HG03039 (cell line): ENCODE data around the gene POLR3A.

ENCODE experiments used
- ATAC-seq: cut with Tn5 transposase; IDR thresholded peaks from one replicate; pipeline ENCODE4 v1.9.1; 2021; ENCODE audit warnings: mild to moderate bottlenecking, moderate library complexity; ENCODE audit not compliant: unreplicated experiment

Gene POLR3A

DNA sequence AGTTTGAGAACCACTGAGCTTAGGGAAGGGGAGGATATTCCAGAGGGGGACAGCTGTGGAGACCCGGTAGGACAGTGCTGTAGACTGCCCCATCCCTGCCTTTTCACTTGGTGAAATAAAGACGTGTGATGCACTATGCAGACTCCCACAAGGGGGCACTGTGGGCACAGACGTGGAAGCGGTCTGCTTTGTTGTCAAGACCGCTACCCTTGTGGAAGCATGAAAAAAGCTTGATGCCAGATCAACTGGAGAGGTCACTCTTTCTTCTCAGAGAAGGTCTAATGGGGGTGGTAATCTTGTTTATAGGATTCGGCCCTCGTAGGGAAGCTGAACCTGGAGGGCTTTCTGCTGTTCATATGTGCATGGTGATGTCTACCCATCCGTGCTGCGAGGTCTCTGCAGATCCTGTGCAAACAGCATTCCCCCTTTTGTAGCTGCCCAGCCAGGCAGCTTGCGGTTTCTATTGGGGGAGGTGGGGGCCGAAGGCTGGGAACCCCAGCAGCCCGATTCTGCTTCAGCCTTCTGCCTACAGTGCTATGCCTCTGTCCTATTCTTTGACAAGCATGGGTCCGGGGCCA lies 18.1 kb upstream of the POLR3A start:
- ATAC-seq = peak; percentile 49

DNA sequence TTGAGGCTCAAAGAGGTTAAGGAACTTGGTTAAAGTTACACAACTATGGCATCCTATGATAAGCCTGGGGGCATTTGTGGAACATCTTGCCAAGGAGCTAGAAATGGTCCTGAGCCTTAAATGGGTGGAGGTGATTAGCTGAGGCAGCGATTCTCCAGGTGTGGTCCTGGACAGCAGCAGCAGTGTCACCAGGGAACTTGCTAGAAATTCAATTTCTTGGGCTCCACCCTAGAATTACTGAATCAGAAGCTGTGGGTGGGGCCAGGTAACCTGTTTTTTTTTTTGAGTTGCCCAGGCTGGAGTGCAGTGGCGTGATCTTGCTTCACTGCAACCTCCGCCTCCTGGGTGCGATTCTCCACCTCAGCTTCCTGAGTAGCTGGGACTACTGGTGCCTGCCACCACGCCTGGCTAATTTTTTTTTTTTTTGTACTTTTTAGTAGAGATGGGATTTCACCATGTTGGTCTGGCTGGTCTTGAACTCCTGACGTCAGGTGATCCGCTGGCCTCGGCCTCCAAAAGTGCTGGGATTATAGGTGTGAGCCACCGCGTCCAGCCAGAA lies 17.5 kb upstream of the POLR3A start:
- ATAC-seq = no peak

DNA sequence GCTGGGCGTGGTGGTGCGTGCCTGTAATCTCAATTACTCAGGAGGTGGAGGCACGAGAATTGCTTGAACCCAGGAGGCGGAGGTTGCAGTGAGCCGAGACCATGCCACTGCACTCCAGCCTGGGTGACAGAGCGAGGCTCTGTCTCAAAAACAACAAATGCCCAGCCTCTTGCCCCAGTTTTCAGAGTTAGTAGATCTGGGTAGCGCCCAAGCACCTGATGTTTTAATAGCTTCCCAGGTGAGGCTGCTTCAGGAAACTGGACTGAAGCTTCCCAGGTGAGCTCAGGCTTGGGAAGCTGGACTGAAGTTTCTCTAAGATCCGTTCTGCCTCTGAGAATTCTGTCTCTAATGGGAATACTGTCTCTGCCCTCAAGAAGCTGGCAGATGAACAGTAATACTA lies 16.5 kb upstream of the POLR3A start:
- no peak for ATAC-seq

DNA sequence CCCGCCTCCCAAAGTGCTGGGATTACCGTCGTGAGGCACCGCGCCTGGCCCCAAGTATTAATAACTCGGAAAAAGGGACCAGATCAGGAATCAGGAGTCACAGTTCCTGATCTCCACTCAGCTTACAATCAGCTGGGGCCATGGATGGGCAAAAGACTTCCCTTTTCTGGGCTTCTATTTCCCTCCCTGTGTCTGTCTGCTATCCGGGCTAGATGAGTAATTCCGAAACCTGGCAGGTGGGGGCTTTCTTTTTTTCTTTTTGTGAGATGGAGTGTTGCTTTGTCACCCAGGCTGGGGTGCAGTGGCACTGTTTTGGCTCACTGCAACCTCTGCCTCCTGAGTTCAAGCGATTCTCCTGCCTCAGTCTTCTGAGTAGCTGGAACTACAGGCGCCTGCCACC lies 15.9 kb upstream of the POLR3A start:
- ATAC-seq = peak; percentile 59

DNA sequence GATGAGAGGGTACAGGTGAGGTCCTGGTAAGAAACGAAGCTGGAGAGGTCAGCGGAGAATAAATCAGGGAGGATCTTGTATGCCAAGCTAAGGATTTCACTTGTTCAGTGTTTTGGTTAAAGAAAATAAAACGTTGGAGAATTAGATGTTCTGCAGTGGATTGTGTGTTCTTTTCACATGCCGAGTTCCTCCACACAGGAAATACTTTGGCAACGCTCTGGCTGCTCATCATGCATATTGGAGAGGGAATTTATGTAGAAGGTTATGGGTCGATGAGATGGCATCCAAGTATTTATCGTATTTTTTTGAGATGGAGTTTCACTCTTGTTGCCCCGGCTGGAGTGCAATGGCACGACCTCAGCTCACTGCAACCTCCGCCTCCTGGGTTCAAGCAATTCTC lies 15.4 kb upstream of the POLR3A start:
- no peak for ATAC-seq

DNA sequence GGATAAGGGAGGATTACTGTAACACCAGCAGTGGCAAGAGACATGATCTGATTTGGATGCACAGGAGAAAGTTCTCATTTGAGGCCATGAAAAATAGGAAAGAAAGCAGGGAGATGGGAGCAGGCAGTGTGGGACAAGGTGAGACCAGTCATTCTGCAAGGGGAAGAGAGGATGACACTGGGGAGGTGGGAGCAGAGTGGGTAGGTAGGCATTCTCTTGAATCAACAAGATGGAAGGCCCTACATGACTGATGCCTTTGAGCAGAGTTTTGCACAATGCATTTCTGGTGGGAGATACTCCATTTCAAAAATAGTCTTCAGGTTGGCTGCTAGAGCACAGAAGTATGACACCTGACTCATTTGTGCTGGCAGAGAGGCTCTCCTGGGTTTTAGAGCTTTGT lies 14.9 kb upstream of the POLR3A start:
- no peak for ATAC-seq

DNA sequence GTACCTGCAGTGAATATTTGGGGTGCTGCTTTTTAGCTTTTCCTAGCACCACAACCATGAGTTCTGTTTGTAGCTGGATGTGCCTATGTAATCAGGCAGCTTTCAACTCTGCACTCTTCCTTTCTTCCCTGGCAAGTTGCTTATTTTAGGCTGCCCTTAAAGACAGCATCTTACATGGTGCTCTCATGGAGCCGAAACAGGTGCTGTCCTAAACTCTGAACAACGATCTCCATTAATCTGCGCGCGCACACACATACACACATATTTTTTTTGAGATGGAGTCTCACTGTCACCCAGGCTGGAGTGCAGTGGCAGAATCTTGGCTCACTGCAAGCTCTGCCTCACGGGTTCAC lies 13.4 kb upstream of the POLR3A start:
- no peak for ATAC-seq

DNA sequence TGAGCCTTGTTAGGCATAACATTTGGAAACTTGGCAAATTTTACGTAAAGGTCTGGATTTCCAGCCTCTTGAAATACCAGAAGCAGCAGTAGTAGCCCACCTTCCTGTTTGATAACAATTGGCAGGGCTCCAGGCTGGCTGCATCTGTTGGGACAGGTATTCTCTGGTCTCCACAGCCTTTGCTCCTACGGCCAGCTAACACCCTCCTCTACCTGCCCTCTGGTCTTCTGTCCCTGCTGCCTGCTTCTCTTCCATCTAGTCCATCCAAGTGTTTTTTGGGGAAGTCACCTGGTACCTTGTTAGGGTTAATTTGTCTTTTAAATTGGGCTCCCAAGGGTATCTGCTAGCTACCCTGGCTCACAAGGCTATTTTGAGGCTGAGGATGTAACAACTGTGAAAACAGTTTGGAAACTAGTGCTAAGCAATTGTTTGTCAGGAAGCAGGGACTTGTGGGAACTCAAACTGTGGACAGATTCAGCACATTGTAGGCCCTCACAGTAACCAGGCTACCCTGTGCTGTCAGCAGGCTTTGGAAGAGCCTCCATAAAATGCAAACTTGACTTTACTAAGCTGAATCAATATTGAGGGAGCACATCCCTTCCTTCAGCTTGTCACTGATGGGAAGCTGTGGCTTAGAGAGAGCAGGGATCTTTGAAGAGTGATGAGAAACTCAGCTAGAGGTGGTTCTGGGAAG lies 12.9 kb upstream of the POLR3A start:
- ATAC-seq = no peak

DNA sequence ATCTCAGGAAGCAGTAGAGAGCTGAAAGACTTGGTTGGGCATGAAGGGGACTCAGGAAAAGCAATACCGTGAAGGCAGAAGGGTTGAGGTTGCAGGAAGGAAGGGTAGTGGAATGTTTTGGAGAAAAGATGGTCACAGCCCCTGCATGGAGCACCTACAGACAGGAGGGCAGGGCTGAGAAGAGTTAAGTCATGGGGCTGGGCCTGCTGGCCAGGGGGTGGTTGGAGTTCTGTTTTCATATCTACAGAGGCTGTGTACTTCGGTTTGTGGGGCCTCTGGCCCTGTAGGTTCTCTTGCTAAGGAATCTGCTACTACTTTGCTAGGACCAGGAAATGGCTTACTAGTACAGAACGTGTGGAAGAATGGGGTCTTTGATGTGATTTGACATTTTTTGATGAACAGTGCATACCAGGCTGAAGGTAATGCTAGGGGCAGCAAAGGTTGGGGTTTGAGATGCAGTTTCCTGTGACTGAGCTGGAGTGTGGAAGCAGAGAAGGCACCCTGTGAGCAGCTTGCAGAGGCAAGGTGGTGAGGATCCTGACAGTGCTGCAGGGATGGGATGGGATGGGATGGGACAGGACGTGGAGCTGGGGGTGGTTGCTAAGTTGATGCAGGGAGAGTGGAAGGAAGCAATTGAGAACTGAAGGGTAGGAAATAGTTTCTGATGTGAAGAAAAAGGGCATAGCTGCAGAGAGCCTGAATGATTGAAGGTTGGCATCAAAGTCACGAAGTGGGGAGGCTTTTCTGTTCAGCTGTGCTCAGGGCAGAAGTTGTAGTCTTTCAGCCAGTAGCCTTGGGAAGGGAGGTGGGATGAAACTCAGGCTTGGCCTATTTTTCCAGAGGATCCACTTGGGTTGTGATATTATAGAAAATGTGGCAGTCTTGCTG lies 12.1 kb upstream of the POLR3A start:
- ATAC-seq = no peak

DNA sequence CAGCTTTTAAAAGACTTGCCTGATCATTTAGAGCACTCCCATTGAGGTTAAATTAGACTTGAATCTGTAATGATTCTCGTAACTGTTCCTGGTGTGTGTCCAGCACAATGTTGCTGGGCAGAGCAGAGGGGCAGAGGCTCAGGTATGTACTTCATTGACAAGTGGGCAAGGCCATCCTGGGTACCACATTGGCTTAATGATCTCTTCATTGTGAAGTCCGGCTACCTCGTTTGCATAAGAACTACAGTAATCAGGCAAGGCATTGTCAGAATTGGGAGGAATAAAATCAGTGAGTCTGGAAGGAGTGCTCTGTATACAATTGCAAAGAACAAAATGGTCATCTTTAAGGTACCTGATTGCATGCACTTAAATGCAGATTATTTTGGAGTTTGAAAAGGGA lies 10.4 kb upstream of the POLR3A start:
- ATAC-seq = no peak

DNA sequence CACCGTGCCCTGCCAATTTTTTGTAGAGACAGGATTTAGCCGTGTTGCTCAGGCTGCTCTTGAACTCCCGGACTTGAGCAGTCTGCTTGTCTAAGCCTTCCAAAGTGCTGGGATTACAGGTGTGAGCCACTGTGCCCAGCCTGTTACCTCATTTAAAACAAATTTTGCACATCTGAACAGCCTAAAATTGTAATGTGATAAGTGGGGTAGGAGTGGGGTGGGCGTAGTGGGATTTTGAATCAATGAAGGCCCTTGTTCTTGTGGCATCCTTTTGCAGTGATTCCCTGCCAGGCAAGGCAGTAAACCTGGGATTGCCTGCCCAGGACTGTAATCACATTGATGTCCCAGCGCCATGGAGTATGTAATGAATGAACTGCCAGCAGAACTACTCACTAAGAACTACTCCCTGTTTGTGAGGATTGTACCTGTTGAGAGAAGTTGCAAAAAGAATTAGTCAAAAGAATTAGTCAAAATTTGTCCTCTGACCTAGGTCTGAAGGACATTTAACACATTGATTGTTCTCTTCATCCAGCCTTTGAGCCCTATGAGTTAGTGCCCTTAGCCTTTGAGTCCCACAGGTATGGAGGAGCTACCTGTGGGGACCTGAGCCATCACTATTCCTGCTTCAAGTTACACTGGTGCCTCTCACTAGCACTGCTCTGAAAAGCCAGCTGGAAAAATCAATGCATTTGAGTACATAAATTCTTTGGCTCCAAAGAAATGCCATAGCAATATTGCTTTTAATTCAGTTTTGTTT lies 9.7 kb upstream of the POLR3A start:
- ATAC-seq = no peak

DNA sequence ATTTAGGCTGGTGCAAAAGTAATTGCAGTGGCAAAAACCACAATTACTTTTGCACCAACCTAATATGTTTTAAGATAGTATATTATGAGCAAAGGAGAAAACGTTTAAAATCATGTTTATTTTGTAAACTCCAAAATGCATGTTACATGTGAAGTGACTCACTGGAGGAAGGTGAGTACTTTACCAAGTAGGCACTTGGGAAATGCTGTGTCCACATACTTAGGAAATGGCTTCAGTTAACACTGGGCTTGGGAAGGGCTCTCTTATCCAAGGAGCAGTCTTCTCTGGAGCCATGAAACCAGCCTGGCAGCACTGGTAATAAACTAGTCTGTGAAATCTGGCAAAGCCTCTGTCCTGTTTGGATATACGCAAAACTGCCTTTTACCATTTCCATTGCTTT lies 8.8 kb upstream of the POLR3A start:
- no peak for ATAC-seq

DNA sequence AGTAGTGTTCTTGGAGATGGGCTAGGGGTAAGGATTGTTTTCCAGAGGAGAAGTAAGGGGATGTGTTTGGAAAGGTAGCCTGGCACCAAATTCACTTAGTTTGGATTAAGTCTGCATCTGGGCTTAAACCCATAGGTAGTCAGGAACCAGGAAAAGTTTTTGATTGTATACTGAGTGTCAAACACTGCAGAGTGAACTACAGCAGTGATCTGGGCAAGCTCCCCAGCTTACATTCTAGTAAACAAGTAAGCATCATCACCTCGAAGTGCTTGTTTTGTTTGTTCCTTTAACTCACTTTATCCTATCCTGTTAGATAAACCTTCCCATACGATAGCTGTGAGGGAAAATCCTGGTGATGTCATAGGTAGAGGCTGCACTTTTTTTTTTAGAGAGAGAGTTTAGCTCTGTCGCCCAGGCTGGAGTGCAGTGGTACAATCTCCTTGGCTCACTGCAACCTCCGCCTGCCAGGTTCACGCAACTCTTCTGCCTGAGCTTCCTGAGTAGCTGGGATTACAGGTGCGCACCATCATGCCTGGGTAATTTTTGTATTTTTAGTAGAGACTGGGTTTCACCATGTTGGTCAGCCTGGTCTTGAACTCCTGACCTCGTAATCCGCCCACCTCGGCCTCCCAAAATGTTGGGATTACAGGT lies 6.7 kb upstream of the POLR3A start:
- no peak for ATAC-seq

DNA sequence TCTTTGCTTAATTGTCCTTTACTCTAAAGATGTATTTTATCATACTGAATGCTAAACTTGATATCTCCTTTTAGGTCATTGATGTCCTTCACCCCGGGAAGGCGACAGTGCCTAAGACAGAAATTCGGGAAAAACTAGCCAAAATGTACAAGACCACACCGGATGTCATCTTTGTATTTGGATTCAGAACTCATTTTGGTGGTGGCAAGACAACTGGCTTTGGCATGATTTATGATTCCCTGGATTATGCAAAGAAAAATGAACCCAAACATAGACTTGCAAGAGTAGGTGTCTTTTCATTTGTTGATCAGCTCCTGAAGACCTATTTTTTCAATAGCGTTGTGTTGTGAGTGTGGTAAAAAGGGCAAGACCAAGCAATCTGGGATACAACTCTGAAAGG lies 6.1 kb upstream of the POLR3A start:
- ATAC-seq = no peak

DNA sequence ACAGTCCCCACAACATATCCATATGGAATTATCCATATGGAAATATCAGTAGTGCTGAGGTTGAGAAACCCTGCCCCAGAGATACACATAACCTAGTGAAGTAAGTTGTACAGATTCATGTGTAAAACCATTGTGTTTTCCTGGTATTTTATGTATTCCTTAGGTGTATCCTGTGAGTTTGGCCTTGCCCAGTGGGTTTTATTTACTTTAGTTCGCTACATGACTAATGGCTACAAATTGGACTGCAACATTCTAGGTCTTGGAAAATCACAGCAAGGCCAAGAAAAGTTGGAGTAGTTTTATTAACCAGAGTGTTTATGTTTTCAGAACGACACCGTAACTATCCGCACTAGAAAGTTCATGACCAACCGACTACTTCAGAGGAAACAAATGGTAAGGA lies 5.7 kb upstream of the POLR3A start:
- ATAC-seq = no peak

DNA sequence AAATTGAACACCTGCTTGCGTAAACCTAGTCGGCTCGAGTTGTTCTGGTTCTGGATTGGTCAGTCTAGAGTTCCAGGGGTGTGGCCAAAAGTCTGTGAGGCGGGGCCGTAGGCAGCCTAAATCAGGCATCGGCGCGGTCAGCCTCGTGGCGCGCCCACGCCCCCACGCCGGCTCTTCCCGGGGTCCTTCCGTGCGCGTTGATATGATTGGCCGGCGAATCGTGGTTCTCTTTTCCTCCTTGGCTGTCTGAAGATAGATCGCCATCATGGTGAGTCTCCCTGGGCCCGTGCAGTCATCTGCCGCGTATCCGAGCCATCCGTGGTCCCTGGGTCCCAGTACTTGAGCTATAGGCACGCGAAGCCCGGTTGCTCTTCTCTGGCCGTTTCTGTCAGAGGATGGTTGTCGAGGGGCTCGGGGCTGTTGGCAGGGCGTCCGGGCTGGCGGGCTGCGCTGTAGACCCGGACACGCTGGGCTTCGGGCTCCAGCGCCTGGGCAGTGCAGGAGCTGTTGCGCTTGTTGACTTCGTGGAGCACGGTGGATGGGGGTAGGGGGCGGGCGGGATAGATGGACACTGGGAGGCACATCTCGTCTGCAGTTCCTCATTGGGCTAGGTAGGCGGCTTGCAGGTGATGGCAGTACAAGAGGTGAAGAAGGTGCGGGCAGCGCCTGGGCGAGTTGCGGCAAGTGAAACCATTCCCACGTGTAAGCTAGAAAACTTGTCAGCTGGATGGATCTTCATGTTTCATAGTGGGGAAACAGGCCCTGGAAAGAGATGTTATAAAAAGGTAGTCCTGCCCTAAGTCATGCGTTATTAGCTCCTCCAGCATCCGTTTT lies 4.5 kb upstream of the POLR3A start, which contains the start of gene RPS24:
Gene RPS24, plus strand, starts transcription at position 227 of the 834 bp plus-strand sequence. Its CDS starts 39 bp downstream, at position 266.
- ATAC-seq = peak; percentile 80

DNA sequence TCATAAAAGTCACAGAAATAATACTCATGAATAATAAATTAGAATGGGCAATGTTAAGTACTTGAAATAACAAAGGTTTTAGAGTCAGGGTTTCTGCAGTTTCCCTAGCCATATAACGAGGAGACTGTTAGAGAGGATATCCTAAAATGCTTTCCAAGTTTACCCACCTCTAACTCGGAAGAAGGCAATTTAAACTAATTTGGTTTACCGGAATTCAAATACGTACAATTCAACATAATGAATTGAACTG lies 4.0 kb upstream of the POLR3A start:
- ATAC-seq = no peak

DNA sequence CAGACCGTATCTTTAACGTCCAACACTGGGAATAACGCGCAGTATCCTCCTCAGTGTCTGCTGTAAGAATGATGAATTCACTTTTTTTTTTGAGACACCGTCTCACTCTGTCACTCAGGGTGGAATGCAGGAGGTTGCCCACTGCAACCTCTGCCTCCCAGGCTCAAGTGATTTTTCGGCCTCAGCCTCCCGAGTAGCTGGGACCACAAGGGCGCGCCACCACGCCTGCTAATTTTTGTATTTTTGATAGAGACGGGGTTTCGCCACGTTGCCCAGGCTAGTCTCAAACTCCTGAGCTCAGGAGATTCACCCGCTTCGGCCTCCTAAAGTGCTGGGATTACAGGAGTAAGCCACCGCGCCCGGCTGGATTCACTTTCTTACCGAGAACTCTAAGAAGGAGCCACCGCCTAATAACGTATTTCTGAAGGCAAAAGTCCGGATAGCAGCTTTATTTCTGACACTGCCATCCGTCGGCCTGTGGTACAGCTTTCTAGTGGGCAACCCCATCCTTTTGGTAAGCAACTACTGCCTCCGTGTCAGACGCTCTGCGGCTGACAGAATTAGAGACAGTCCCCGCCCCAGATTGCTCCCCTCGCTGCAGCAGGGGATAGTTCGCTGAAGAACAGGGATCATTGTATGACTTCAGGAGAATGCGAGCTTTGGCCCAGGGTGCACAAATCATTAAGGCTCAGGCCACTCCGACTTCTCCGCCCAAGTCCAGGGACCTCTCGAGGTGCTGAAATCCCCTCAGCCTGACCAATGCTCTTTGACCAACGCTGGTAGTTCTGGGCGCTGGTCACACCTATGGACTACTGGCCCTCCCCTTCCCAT lies 662 bp downstream of the POLR3A start:
- ATAC-seq = no peak
